Duodenal mucosa (tissue), 2 donors: ENCODE measurements around the gene NRXN3.

Source experiments
- H3K27ac ChIP-seq: one replicate; pipeline ENCODE4 v1.7.0; 2013; ENCODE audit warnings: low read depth, low read length
- H3K27me3 ChIP-seq, 2 donors: one replicate each; pipeline ENCODE4 v1.7.0; 2013; ENCODE audit warnings: low read length in 2 of 2, control low read depth in 1 of 2; ENCODE audit not compliant: insufficient read depth in 2 of 2, control insufficient read depth in 1 of 2
- H3K36me3 ChIP-seq, 2 donors: one replicate each; pipeline ENCODE4 v1.7.0; 2013; ENCODE audit warnings: low read length in 2 of 2, control low read depth in 1 of 2; ENCODE audit not compliant: insufficient read depth in 2 of 2, control insufficient read depth in 1 of 2
- H3K4me1 ChIP-seq, 2 donors: one replicate each; pipeline ENCODE4 v1.7.0; 2013; ENCODE audit warnings: low read length in 2 of 2, control low read depth in 1 of 2; ENCODE audit not compliant: insufficient read depth in 2 of 2, control insufficient read depth in 1 of 2
- H3K4me3 ChIP-seq, 2 donors: one replicate each; pipeline ENCODE4 v1.7.0; 2013; ENCODE audit warnings: low read length in 2 of 2, low read depth in 1 of 2
- H3K9ac ChIP-seq, 2 donors: one replicate each; pipeline ENCODE4 v1.7.0; 2013; ENCODE audit warnings: low read length in 2 of 2, low read depth in 1 of 2
- H3K9me3 ChIP-seq, 2 donors: one replicate each; pipeline ENCODE4 v1.7.0; 2013; ENCODE audit warnings: low read length in 2 of 2, control low read depth in 1 of 2; ENCODE audit not compliant: control insufficient read depth in 1 of 2

NRXN3 gene

GRCh38 chr14:79464468-79464867 lies 1294.3 kb downstream of the NRXN3 start:
- Histone ChIP-seq H3K4me1 (no peaks in the 10 kb centered on the region), H3K27ac (no peak overlapping the region), H3K9ac (no peak overlapping the region), H3K36me3 (no peaks in the 10 kb centered on the region), H3K27me3 (no peaks in the 10 kb centered on the region), H3K4me3 (no peak overlapping the region), H3K9me3 (no peaks in the 10 kb centered on the region)

GRCh38 chr14:79465651-79466050 lies 1295.5 kb downstream of the NRXN3 start:
- no peaks in the 10 kb centered on the region for H3K4me1 ChIP-seq
- H3K27ac ChIP-seq = no peak overlapping the region
- H3K9me3 ChIP-seq = no peaks in the 10 kb centered on the region
- no peak overlapping the region for H3K4me3 ChIP-seq
- H3K9ac ChIP-seq = no peak overlapping the region
- no peaks in the 10 kb centered on the region for H3K36me3 ChIP-seq
- H3K27me3 ChIP-seq = no peaks in the 10 kb centered on the region

GRCh38 chr14:79466938-79467527 lies 1296.9 kb downstream of the NRXN3 start:
- no peaks in the 10 kb centered on the region for H3K36me3 ChIP-seq
- no peak overlapping the region for H3K9ac ChIP-seq
- no peaks in the 10 kb centered on the region for H3K9me3 ChIP-seq
- H3K4me3 ChIP-seq = no peak overlapping the region
- H3K27me3 ChIP-seq = no peaks in the 10 kb centered on the region
- no peak overlapping the region for H3K27ac ChIP-seq
- no peaks in the 10 kb centered on the region for H3K4me1 ChIP-seq

DNA sequence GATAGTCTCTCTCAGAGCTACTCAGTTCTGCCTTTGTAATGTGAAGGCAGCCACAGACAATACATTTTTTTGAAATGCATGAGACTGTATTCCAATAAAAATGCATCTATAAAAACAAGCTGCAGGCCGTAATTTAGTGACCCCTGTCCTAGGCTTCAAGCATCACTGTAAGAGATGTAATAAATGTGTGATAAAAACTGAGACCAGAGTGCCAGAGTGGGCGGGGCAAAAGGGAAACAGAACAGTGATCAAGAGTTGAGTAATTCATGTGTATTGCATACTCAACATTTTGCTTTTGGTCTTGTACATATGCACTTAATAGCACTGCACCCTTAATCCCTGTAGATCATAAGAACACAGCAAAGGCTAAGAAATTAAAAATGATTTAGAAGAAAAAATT lies 1297.7 kb downstream of the NRXN3 start:
- no peak overlapping the region for H3K27ac ChIP-seq
- H3K9me3 ChIP-seq = no peaks in the 10 kb centered on the region
- no peak overlapping the region for H3K9ac ChIP-seq
- no peaks in the 10 kb centered on the region for H3K27me3 ChIP-seq
- no peaks in the 10 kb centered on the region for H3K4me1 ChIP-seq
- no peak overlapping the region for H3K4me3 ChIP-seq
- no peaks in the 10 kb centered on the region for H3K36me3 ChIP-seq

DNA sequence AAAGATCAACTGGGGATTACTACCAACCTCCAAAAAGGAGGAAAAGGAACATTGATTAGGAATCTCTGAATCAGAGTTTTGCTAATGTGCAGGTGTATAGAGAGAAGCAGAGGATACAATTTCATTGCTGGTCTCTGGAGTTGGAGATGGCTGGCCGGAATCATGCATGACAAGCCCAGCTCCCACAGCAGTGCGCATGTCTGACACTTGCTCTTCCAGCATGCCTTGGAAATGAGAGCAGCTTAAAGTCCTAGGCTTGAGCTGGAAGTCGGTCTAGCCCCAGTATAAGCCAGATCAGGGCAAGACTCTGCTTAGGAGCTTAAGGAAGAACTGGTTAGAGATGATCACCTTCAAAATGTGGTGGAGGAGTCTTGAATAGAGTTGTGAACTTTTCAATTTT lies 1298.3 kb downstream of the NRXN3 start:
- no peaks in the 10 kb centered on the region for H3K27me3 ChIP-seq
- no peaks in the 10 kb centered on the region for H3K9me3 ChIP-seq
- H3K4me1 ChIP-seq = no peaks in the 10 kb centered on the region
- H3K36me3 ChIP-seq = no peaks in the 10 kb centered on the region
- H3K4me3 ChIP-seq = no peak overlapping the region
- H3K9ac ChIP-seq = no peak overlapping the region
- no peak overlapping the region for H3K27ac ChIP-seq

DNA sequence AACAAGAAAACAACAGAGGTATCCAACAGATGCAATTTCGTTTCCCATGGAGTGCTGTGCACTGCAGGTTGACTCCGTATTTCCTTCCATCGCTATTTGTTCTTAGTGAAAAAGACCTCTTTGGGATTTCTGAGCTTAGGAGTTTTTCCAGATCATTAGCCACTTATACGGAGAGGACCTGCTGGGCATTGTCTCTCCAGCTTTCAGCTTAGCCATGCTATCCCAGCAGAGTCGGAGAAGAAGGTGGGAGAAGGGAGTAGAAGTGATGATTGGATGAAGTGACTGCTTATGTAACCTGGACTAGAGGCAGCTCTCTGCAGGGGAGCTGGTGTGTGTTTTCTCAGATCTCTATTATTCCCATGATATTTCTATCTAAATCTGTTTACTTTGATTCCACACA lies 1303.5 kb downstream of the NRXN3 start:
- Histone ChIP-seq H3K9ac (no peak overlapping the region), H3K36me3 (no peaks in the 10 kb centered on the region), H3K27ac (no peak overlapping the region), H3K9me3 (no peaks in the 10 kb centered on the region), H3K4me3 (no peak overlapping the region), H3K27me3 (no peaks in the 10 kb centered on the region), H3K4me1 (no peaks in the 10 kb centered on the region)

DNA sequence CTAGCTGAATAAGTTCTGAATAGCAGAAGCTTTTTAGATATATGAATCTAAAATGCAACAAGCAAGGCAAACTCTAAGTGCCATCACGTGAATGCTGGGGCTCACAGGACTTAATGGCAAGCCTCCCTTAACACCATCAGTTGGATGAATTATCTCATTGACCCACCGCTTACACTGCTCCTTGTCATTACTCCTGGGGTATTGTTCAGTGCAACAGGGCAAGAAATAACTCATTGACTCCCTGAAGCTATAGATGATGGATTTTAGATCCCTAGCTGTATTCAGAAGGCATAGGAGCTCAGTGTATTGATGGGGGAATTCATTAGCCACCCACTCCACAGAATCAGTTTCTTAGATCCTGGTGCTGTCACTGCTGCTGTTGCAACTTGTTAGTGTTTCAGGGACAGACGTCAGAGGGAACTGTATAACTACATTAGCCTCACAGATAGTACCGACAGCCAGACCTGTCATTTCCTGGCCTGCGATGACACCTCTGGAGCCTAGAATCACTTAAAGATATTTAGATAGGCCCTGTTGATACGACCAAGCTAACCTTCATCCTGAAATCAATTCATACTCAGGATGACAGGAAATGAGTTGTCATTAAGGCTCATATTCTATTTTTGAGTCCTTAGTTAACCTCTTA lies 1305.8 kb downstream of the NRXN3 start:
- no peaks in the 10 kb centered on the region for H3K36me3 ChIP-seq
- no peak overlapping the region for H3K27ac ChIP-seq
- no peaks in the 10 kb centered on the region for H3K4me1 ChIP-seq
- no peak overlapping the region for H3K4me3 ChIP-seq
- H3K27me3 ChIP-seq = no peaks in the 10 kb centered on the region
- no peak overlapping the region for H3K9ac ChIP-seq
- no peaks in the 10 kb centered on the region for H3K9me3 ChIP-seq

DNA sequence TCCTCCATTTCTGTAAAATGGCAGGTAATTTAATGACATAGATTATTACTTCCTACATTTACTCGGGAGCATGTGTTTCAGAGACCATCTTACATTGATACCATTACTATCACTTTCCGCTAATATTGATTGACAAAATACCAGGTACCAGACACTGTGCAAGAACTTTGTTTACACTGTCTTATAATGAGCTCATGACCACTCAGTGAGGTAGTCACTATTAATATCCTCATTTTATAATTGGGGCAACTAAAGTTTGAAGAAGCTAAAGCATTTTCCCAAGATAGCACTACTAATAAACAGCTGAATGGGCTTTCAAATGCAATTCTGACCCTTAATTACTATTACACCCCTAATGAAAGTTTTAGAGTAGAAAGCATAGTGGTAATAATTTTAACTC lies 1306.4 kb downstream of the NRXN3 start:
- H3K36me3 ChIP-seq = no peaks in the 10 kb centered on the region
- H3K27ac ChIP-seq = no peak overlapping the region
- no peaks in the 10 kb centered on the region for H3K27me3 ChIP-seq
- H3K9ac ChIP-seq = no peak overlapping the region
- no peaks in the 10 kb centered on the region for H3K4me1 ChIP-seq
- peaks cover 0 to 2% of the 10 kb centered on the region in 2 donors for H3K9me3 ChIP-seq
- no peak overlapping the region for H3K4me3 ChIP-seq

- no peaks in the 10 kb centered on the region for H3K36me3 ChIP-seq
- no peak overlapping the region for H3K4me3 ChIP-seq
- no peak overlapping the region for H3K27ac ChIP-seq
- H3K27me3 ChIP-seq = no peaks in the 10 kb centered on the region
- H3K4me1 ChIP-seq = no peaks in the 10 kb centered on the region
- H3K9ac ChIP-seq = no peak overlapping the region
- peaks cover 0 to 2% of the 10 kb centered on the region in 2 donors for H3K9me3 ChIP-seq
Measured at GRCh38 chr14:79480212-79480611, 1310.0 kb downstream of the NRXN3 start.

- peaks cover 0 to 4% of the 10 kb centered on the region in 2 donors for H3K4me1 ChIP-seq
- H3K4me3 ChIP-seq = no peak overlapping the region
- no peaks in the 10 kb centered on the region for H3K36me3 ChIP-seq
- peaks cover 0 to 2% of the 10 kb centered on the region in 2 donors for H3K9me3 ChIP-seq
- H3K9ac ChIP-seq = no peak overlapping the region
- no peak overlapping the region for H3K27ac ChIP-seq
- H3K27me3 ChIP-seq = no peaks in the 10 kb centered on the region
Measured at GRCh38 chr14:79482825-79483224, 1312.7 kb downstream of the NRXN3 start.
